ENCODE measurements around the gene PRRX2. TPM values are rescaled to one million over a fixed set of nuclear protein-coding genes. Genes with fewer than 3 reads are reported as not detected.

PRRX2 gene
- total and polyA plus RNA-seq, 9 of the 15 experiments (the other 6 are each of a cell fraction or from before 2014, with no cell fraction given) = 0.21 TPM; not detected in 8

- intact Hi-C loops (cut with micrococcal nuclease) (no loop called here), in situ Hi-C loops (cut with MboI) (no loop called here)
- DNase-seq (ENCODE audit: extremely low read depth in 1 of 4, low spot score in 3 of 4) (no peak), FAIRE-seq (no peak), ATAC-seq (peak; percentile 13; the same call in 2 of the 3 replicates)
- no peak overlapping the region for H3K4me3 ChIP-seq
- POLR2A ChIA-PET = interaction anchor here (0.6 to 0.7 kb wide), 2 partner anchors 9 to 185 kb away, joined by 4 read pairs; no protein-coding TSS in a partner anchor
- H3K4me1 ChIP-seq (replicated peaks in 1 of 2; ENCODE audit: control insufficient read depth in 2 of 2, insufficient read depth in 2 of 2, low read length in 2 of 2) = peaks cover 0 to 14% of the 10 kb centered on the region in 2 experiments; a peak in 2 of 5 replicates
- H3K27me3 ChIP-seq (ENCODE audit: control insufficient read depth in 2 of 2, insufficient read depth in 2 of 2, low read length in 2 of 2) = peaks cover 51 to 73% of the 10 kb centered on the region in 2 experiments
- no peaks in the 10 kb centered on the region for H3K36me3 ChIP-seq (ENCODE audit: control insufficient read depth, insufficient read depth, low read length)
- H3K9me1 ChIP-seq (ENCODE audit: control insufficient read depth, insufficient read depth, low read length) = no peaks in the 10 kb centered on the region
- H3K4me2 ChIP-seq (ENCODE audit: insufficient read depth, low read length) = no peak overlapping the region
- 0 out of 2 replicates have a peak, but pooled peaks cover 8% of the 10 kb centered on the region for H4K20me1 ChIP-seq (replicated peaks; ENCODE audit: control insufficient read depth, insufficient read depth, low read length)
- H3K9ac ChIP-seq (ENCODE audit: insufficient read depth in 1 of 2, low read depth in 2 of 2, low read length in 2 of 2) = peak overlapping the region in 1 of 2 experiments; percentile 66; a peak in 1 of 4 replicates
- no peaks in the 10 kb centered on the region for H3K9me3 ChIP-seq (replicated peaks; ENCODE audit: control insufficient read depth, insufficient read depth, low read depth, low read length)
- BruUV-seq (replicated peaks) = no TSS peak
- H3K27ac ChIP-seq (ENCODE audit: extremely low read depth, low read depth, low read length) = no peak overlapping the region
- H3K79me2 ChIP-seq (ENCODE audit: control insufficient read depth, insufficient read depth, low read length) = no peaks in the 10 kb centered on the region
- H2AFZ ChIP-seq (ENCODE audit: low read depth, low read length) = no peak overlapping the region
- TF ChIP-seq ZNF511 (CRISPR knock-in tag; IDR thresholded peaks at IDR 0.05) (0 out of 2 replicates have a peak, but pooled peaks have one; percentile 32), ETS2 (tag; IDR thresholded peaks at IDR 0.05; ENCODE audit: borderline replicate concordance, poor library complexity, severe bottlenecking) (no peak), ZKSCAN1 (IDR thresholded peaks at IDR 0.05; ENCODE audit: low read depth, low read length) (no peak)
- CTCF ChIA-PET (ENCODE audit: low intra/inter-chr PET ratio) = no interaction called here
- 16% methylated on average over 11 of the region's 11 CpGs for WGBS (ENCODE audit: insufficient coverage, low coverage, missing lambda C conversion rate)
Observed at GRCh38 chr9:129694243-129694646, 28.8 kb downstream of the PRRX2 start.

GRCh38 chr9:129695870-129696269, 30.4 kb downstream of the PRRX2 start:
- H4K20me1 ChIP-seq (replicated peaks; ENCODE audit: control insufficient read depth, insufficient read depth, low read length) = 0 out of 2 replicates have a peak, but pooled peaks cover 8% of the 10 kb centered on the region
- H3K4me3 ChIP-seq = no peak overlapping the region
- intact Hi-C loops (cut with micrococcal nuclease) = loop anchor here (5.0 kb wide), 1 partner anchor 54 kb away; the partner anchor contains the start of gene ASB6
- CTCF ChIA-PET (ENCODE audit: low intra/inter-chr PET ratio) = no interaction called here
- in situ Hi-C loops (cut with MboI) = no loop called here
- no peaks in the 10 kb centered on the region for H3K79me2 ChIP-seq (ENCODE audit: control insufficient read depth, insufficient read depth, low read length)
- H2AFZ ChIP-seq (ENCODE audit: low read depth, low read length) = no peak overlapping the region
- H3K36me3 ChIP-seq (ENCODE audit: control insufficient read depth, insufficient read depth, low read length) = no peaks in the 10 kb centered on the region
- peaks cover 0 to 14% of the 10 kb centered on the region in 2 experiments; a peak in 2 of 5 replicates for H3K4me1 ChIP-seq (replicated peaks in 1 of 2; ENCODE audit: control insufficient read depth in 2 of 2, insufficient read depth in 2 of 2, low read length in 2 of 2)
- WGBS (ENCODE audit: insufficient coverage, low coverage, missing lambda C conversion rate) = 19% methylated on average over 3 of the region's 3 CpGs
- FAIRE-seq = no peak
- POLR2A ChIA-PET = interaction anchor here (0.9 to 1.5 kb wide), 4 partner anchors 9 to 449 kb away, joined by 3 to 5 read pairs (median 4); no protein-coding TSS in a partner anchor
- no TSS peak for BruUV-seq (replicated peaks)
- H3K27ac ChIP-seq (ENCODE audit: extremely low read depth, low read depth, low read length) = no peak overlapping the region
- peaks cover 56 to 75% of the 10 kb centered on the region in 2 experiments for H3K27me3 ChIP-seq (ENCODE audit: control insufficient read depth in 2 of 2, insufficient read depth in 2 of 2, low read length in 2 of 2)
- H3K9ac ChIP-seq (ENCODE audit: insufficient read depth in 1 of 2, low read depth in 2 of 2, low read length in 2 of 2) = no peak overlapping the region
- no peak overlapping the region for H3K4me2 ChIP-seq (ENCODE audit: insufficient read depth, low read length)
- no peaks in the 10 kb centered on the region for H3K9me3 ChIP-seq (replicated peaks; ENCODE audit: control insufficient read depth, insufficient read depth, low read depth, low read length)
- ATAC-seq = no peak
- DNase-seq (ENCODE audit: extremely low read depth in 1 of 4, low spot score in 3 of 4) = no peak
- H3K9me1 ChIP-seq (ENCODE audit: control insufficient read depth, insufficient read depth, low read length) = no peaks in the 10 kb centered on the region
- 0 out of 2 replicates have a peak, but pooled peaks have one; percentile 16 for TF ChIP-seq BMI1 (IDR thresholded peaks at IDR 0.05; ENCODE audit: low read length)
- peak; percentile 97 for TF ChIP-seq CBX2 (IDR thresholded peaks at IDR 0.05; ENCODE audit: insufficient read depth, low read length, poor library complexity, severe bottlenecking)
- no peak for TF ChIP-seq ZNF197 (CRISPR knock-in tag; IDR thresholded peaks at IDR 0.05; ENCODE audit: low read depth)
- peak; percentile 96 for TF ChIP-seq CBX8 (IDR thresholded peaks at IDR 0.05; ENCODE audit: borderline replicate concordance, extremely low read depth, low read depth, low read length, poor library complexity, severe bottlenecking)
- TF ChIP-seq HNRNPH1 (optimal IDR thresholded peaks at IDR 0.05; ENCODE audit: low read depth, low read length) = no peak
- TF ChIP-seq ZNF224 (CRISPR knock-in tag; IDR thresholded peaks at IDR 0.05) = no peak
- TF ChIP-seq GATAD2B (IDR thresholded peaks at IDR 0.05; ENCODE audit: borderline replicate concordance) = no peak

Measured in K562 (cell line).